Measurements from ENCODE around the gene PTPRE.

PTPRE gene

GRCh38 chr10:128096486-128097199 is 189.7 kb downstream of the PTPRE start:
- no peak for DNase-seq (ENCODE audit: low spot score)

- no peak for DNase-seq (ENCODE audit: low spot score)
Measured at GRCh38 chr10:128097783-128098182, 190.9 kb downstream of the PTPRE start.

GRCh38 chr10:128098631-128099030 is 191.7 kb downstream of the PTPRE start:
- DNase-seq (ENCODE audit: low spot score), result no peak

GRCh38 chr10:128099901-128100300 is 193.0 kb downstream of the PTPRE start:
- no peak for DNase-seq (ENCODE audit: low spot score)

GRCh38 chr10:128101901-128102300 is 195.0 kb downstream of the PTPRE start:
- no peak for DNase-seq (ENCODE audit: low spot score)

- DNase-seq (ENCODE audit: low spot score), result no peak
Measured at GRCh38 chr10:128102480-128103228, 195.8 kb downstream of the PTPRE start.

- DNase-seq (ENCODE audit: low spot score), result no peak
Measured at GRCh38 chr10:128103229-128103714, 196.4 kb downstream of the PTPRE start.

GRCh38 chr10:128105383-128105782 is 198.5 kb downstream of the PTPRE start:
- no peak for DNase-seq (ENCODE audit: low spot score)

GRCh38 chr10:128109707-128110106 is 202.8 kb downstream of the PTPRE start:
- no peak for DNase-seq (ENCODE audit: low spot score)

- no peak for DNase-seq (ENCODE audit: low spot score)
Measured at GRCh38 chr10:128110339-128110738, 203.4 kb downstream of the PTPRE start.

- no peak for DNase-seq (ENCODE audit: low spot score)
Measured at GRCh38 chr10:128111696-128112095, 204.8 kb downstream of the PTPRE start.

- DNase-seq (ENCODE audit: low spot score), result no peak
Measured at GRCh38 chr10:128113026-128113425, 206.1 kb downstream of the PTPRE start.

GRCh38 chr10:128114901-128115300 is 208.0 kb downstream of the PTPRE start:
- no peak for DNase-seq (ENCODE audit: low spot score)

GRCh38 chr10:128115356-128115755 is 208.5 kb downstream of the PTPRE start:
- no peak for DNase-seq (ENCODE audit: low spot score)

- no peak for DNase-seq (ENCODE audit: low spot score)
Measured at GRCh38 chr10:128116187-128116586, 209.3 kb downstream of the PTPRE start.

GRCh38 chr10:128116851-128117615 is 210.1 kb downstream of the PTPRE start:
- no peak for DNase-seq (ENCODE audit: low spot score)

- DNase-seq (ENCODE audit: low spot score), result no peak
Measured at GRCh38 chr10:128121750-128122412, 215.0 kb downstream of the PTPRE start.

GRCh38 chr10:128122931-128123330 is 216.0 kb downstream of the PTPRE start:
- no peak for DNase-seq (ENCODE audit: low spot score)

- DNase-seq (ENCODE audit: low spot score), result no peak
Measured at GRCh38 chr10:128123846-128124245, 216.9 kb downstream of the PTPRE start.

- peak; percentile 34 for DNase-seq (ENCODE audit: low spot score)
Measured at GRCh38 chr10:128124813-128125403, 218.0 kb downstream of the PTPRE start.

GRCh38 chr10:128125416-128125943 is 218.6 kb downstream of the PTPRE start:
- peak; percentile 37 for DNase-seq (ENCODE audit: low spot score)

Measured in hematopoietic multipotent progenitor cell treated with erythropoietin and hydrocortisone succinate and interleukin-3 and kit ligand, for 15 days (in vitro differentiated cells).